Measurements from ENCODE around the gene GABRB1.

DNA sequence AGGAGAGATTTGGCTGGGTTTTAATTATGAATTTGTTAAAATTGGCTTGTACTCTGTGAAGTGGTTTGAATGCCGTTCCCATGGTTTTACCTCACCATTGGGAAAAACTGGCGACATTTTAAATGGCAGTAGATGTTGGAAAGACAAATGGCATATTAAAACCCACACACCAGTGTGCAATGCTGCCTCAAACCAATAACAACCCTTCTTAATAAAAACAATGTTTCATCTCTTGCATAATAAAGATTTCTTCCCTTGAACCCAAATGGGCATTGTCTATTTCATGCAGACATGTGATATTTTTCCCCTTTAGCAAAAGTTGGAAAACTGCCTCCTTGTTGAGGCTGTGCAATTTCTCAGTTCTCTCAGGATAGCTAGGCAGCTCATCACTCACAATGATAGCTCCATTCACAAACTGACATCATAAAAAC, 33.7 kb downstream of the GABRB1 start:
- TF ChIP-seq, protein P1, sequence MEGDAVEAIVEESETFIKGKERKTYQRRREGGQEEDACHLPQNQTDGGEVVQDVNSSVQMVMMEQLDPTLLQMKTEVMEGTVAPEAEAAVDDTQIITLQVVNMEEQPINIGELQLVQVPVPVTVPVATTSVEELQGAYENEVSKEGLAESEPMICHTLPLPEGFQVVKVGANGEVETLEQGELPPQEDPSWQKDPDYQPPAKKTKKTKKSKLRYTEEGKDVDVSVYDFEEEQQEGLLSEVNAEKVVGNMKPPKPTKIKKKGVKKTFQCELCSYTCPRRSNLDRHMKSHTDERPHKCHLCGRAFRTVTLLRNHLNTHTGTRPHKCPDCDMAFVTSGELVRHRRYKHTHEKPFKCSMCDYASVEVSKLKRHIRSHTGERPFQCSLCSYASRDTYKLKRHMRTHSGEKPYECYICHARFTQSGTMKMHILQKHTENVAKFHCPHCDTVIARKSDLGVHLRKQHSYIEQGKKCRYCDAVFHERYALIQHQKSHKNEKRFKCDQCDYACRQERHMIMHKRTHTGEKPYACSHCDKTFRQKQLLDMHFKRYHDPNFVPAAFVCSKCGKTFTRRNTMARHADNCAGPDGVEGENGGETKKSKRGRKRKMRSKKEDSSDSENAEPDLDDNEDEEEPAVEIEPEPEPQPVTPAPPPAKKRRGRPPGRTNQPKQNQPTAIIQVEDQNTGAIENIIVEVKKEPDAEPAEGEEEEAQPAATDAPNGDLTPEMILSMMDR (IDR thresholded peaks at IDR 0.05), result no peak
- no peak for TF ChIP-seq POLR2A (IDR thresholded peaks at IDR 0.05; ENCODE audit: low read depth)
